ENCODE results near the gene TMEM151B.

GRCh38 chr6:44220913-44221290, 49.3 kb upstream of the TMEM151B start:
- TF ChIP-seq RAD21 (IDR thresholded peaks at IDR 0.05; ENCODE audit: low read depth) (no peak), MAX (IDR thresholded peaks at IDR 0.05) (no peak), TAF1 (IDR thresholded peaks at IDR 0.05; ENCODE audit: low read depth) (no peak), FOXM1 (IDR thresholded peaks at IDR 0.05; ENCODE audit: borderline replicate concordance, low read depth) (no peak), USF1 (IDR thresholded peaks at IDR 0.05) (no peak), NFIC (IDR thresholded peaks at IDR 0.05) (no peak), ZBTB7A (IDR thresholded peaks at IDR 0.05; ENCODE audit: low read depth) (no peak)
